Ishikawa (cell line): Measurements from ENCODE around the gene HABP2.

Experiments used
- CEBPB ChIP-seq: IDR thresholded peaks from 2 replicates; pipeline ENCODE4 v1.6.1; 2012
- CREB1 ChIP-seq: IDR thresholded peaks from 2 replicates; pipeline ENCODE4 v1.6.1; 2012; ENCODE audit warnings: low read depth
- EGR1 ChIP-seq: IDR thresholded peaks from 2 replicates; pipeline ENCODE4 v1.6.1; 2012
- EP300 ChIP-seq: IDR thresholded peaks from 2 replicates; pipeline ENCODE4 v1.6.1; 2012; ENCODE audit warnings: borderline replicate concordance
- FOXM1 ChIP-seq: IDR thresholded peaks from 2 replicates; pipeline ENCODE4 v1.6.1; 2012; ENCODE audit warnings: low read depth, borderline replicate concordance
- MAX ChIP-seq: IDR thresholded peaks from 2 replicates; pipeline ENCODE4 v1.6.1; 2012
- NFIC ChIP-seq: IDR thresholded peaks from 2 replicates; pipeline ENCODE4 v1.6.1; 2012
- RAD21 ChIP-seq: IDR thresholded peaks from 2 replicates; pipeline ENCODE4 v1.6.1; 2012; ENCODE audit warnings: low read depth
- REST ChIP-seq: IDR thresholded peaks from 2 replicates; pipeline ENCODE4 v1.6.1; 2012; ENCODE audit warnings: low read depth, mild to moderate bottlenecking
- TAF1 ChIP-seq: IDR thresholded peaks from 2 replicates; pipeline ENCODE4 v1.6.1; 2012; ENCODE audit warnings: low read depth, mild to moderate bottlenecking
- TCF12 ChIP-seq: IDR thresholded peaks from 2 replicates; pipeline ENCODE4 v1.6.1; 2012; ENCODE audit warnings: low read depth
- TEAD4 ChIP-seq: IDR thresholded peaks from 2 replicates; pipeline ENCODE4 v1.6.1; 2012
- USF1 ChIP-seq: IDR thresholded peaks from 2 replicates; pipeline ENCODE4 v1.6.1; 2012
- YY1 ChIP-seq: IDR thresholded peaks from 2 replicates; pipeline ENCODE4 v1.6.1; 2012; ENCODE audit warnings: low read depth
- ZBTB7A ChIP-seq: IDR thresholded peaks from 2 replicates; pipeline ENCODE4 v1.6.1; 2012; ENCODE audit warnings: low read depth

HABP2 gene

GRCh38 chr10:113552701-113553100 is at the start of gene HABP2:
Gene HABP2, plus strand, starts transcription at chr10:113553053. Its CDS starts 69 bp downstream, at chr10:113553122.
- no peak for TF ChIP-seq MAX
- no peak for TF ChIP-seq TCF12
- no peak for TF ChIP-seq TEAD4
- TF ChIP-seq CEBPB = no peak
- no peak for TF ChIP-seq NFIC
- TF ChIP-seq YY1 = no peak
- TF ChIP-seq EP300 = no peak

GRCh38 chr10:113503930-113504329 is 48.9 kb upstream of the HABP2 start:
- no peak for TF ChIP-seq USF1
- no peak for TF ChIP-seq ZBTB7A

- TF ChIP-seq USF1 (no peak), CREB1 (no peak), MAX (no peak)
Observed at GRCh38 chr10:113504423-113504822, 48.4 kb upstream of the HABP2 start.

DNA sequence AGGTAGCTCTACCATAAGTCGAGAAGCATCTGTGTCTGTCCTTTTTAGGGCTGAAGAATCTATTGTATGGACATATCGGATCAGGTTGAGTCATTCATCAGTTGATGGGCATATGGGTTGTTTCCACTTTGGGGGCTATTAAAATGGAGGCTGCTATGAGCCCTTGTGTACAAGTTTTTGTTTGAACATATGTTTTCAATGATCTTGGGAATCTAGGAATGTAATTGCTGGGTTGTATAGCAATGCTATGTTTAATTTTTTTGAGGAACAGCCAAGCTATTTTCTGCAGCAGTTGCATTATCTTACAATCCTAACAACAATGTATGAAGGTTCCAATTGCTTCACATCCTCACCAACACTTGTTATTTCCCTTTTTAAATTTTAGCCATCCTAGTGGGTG is 46.4 kb upstream of the HABP2 start:
- no peak for TF ChIP-seq FOXM1
- no peak for TF ChIP-seq RAD21
- no peak for TF ChIP-seq CREB1
- no peak for TF ChIP-seq MAX
- no peak for TF ChIP-seq REST
- TF ChIP-seq TAF1 = no peak
- no peak for TF ChIP-seq CEBPB
- TF ChIP-seq USF1 = no peak
- no peak for TF ChIP-seq NFIC
- no peak for TF ChIP-seq TEAD4
- TF ChIP-seq EP300 = no peak

DNA sequence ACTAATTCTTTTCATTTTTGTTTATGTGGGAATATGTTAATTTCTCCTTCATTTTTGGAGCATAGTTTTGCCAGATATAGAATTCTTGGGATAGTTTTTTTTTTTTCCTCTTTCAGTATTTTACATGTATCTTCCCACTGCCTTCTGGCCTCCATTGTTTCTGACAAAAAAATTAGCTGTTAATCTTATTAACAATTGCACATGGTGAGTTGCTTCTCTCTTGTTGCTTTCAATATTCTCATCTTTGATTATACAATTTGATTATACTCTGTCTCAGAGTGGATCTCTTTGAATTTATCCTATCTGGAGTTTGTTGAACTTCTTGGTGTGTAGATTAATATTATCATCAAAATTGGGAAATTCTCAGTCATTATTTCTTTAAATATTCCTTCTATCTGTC is 41.4 kb upstream of the HABP2 start:
- TF ChIP-seq TAF1 (no peak), EGR1 (no peak), YY1 (no peak), EP300 (no peak), CREB1 (no peak), NFIC (no peak), FOXM1 (no peak), MAX (no peak), TCF12 (no peak), RAD21 (no peak), ZBTB7A (no peak), CEBPB (no peak), USF1 (no peak)

GRCh38 chr10:113515161-113515560 is 37.7 kb upstream of the HABP2 start:
- TF ChIP-seq TEAD4 (no peak), NFIC (no peak), FOXM1 (no peak), RAD21 (no peak), YY1 (no peak), TAF1 (no peak), REST (no peak), CEBPB (no peak), EGR1 (no peak), MAX (no peak), USF1 (no peak), CREB1 (no peak), ZBTB7A (no peak), TCF12 (no peak), EP300 (no peak)
